SK-N-SH (cell line): Measurements from ENCODE around the gene SLC38A7. TPM values are rescaled to one million over a fixed set of nuclear protein-coding genes. Genes with fewer than 3 reads are reported as not detected.

Experiments
- CTCF ChIA-PET: fragments of 300-600, 350-600 bp; formaldehyde crosslinking; extraction: SDS; loops from one replicate; lab custom pipeline; 2021; lab: Yijun Ruan, JAX
- POLR2A ChIA-PET: fragments of 350-600 bp; sonication (Branson Sonifier 250); formaldehyde crosslinking; extraction: SDS; loops from one replicate; lab custom pipeline; 2020; ENCODE audit warnings: antibody characterized with exemption, inconsistent platforms; lab: Yijun Ruan, JAX
- DNase-seq: peaks from one replicate; pipeline ENCODE4 v3.0.0; 2012
- H2AFZ ChIP-seq: fragments of 200-600 bp; sonication (generic); 2 replicates; pipeline ENCODE4 v1.8.1; 2016; ENCODE audit warnings: antibody characterized with exemption, mild to moderate bottlenecking, low read depth
- H3F3A ChIP-seq: fragments of 200-600 bp; sonication (generic); replicated peaks from 2 replicates; pipeline ENCODE3; 2016; ENCODE audit warnings: antibody characterized with exemption, mild to moderate bottlenecking; ENCODE audit not compliant: insufficient read depth
- H3K27ac ChIP-seq, 2 experiments: fragments of 200-500 bp in 1 of 2; fragments of 200-600 bp in 1 of 2; sonication (Bioruptor generic) in 1 of 2; sonication (generic), shearing (Covaris generic) in 1 of 2; 2 replicates each; pipeline versions ENCODE4 v1.5.1 to v1.6.1; 2014 to 2016; ENCODE audit warnings: low read depth in 2 of 2, inconsistent platforms in 1 of 2, low read length in 1 of 2, mild to moderate bottlenecking in 1 of 2, mixed read lengths in 1 of 2
- H3K27me3 ChIP-seq: fragments of 200-600 bp; sonication (generic), shearing (Covaris generic); 2 replicates; pipeline ENCODE4 v1.6.1; 2016; ENCODE audit warnings: mixed run types; ENCODE audit not compliant: insufficient read depth
- H3K36me3 ChIP-seq, 2 experiments: fragments of 200-500 bp in 1 of 2; fragments of 200-600 bp in 1 of 2; sonication (Bioruptor generic) in 1 of 2; sonication (generic) in 1 of 2; replicated peaks in 1 of 2; 2 replicates each; pipeline versions ENCODE3 to v1.5.1; 2014 to 2016; ENCODE audit warnings: low read length in 1 of 2, mild to moderate bottlenecking in 1 of 2; ENCODE audit not compliant: insufficient read depth in 2 of 2, control insufficient read depth in 1 of 2
- H3K4me1 ChIP-seq, 2 experiments: fragments of 200-500 bp in 1 of 2; fragments of 200-600 bp in 1 of 2; sonication (Bioruptor generic) in 1 of 2; sonication (generic), shearing (Covaris generic) in 1 of 2; 2 replicates each; pipeline versions ENCODE4 v1.5.1 to v1.6.1; 2014 to 2016; ENCODE audit warnings: low read depth in 1 of 2, low read length in 1 of 2, mixed run types in 1 of 2; ENCODE audit not compliant: insufficient read depth in 2 of 2, control insufficient read depth in 1 of 2
- H3K4me2 ChIP-seq: fragments of 200-600 bp; sonication (generic), shearing (Covaris generic); 2 replicates; pipeline ENCODE4 v1.6.1; 2017; ENCODE audit warnings: mixed run types
- H3K4me3 ChIP-seq, 2 experiments: fragments of 200-500 bp in 1 of 2; fragments of 200-600 bp in 1 of 2; sonication (Bioruptor generic) in 1 of 2; sonication (generic), shearing (Covaris generic) in 1 of 2; 2 replicates each; pipeline versions ENCODE4 v1.5.1 to v1.8.1; 2014 to 2016; ENCODE audit warnings: low read depth in 2 of 2, inconsistent platforms in 1 of 2, low read length in 1 of 2, mild to moderate bottlenecking in 1 of 2, mixed read lengths in 1 of 2, moderate library complexity in 1 of 2
- H3K79me2 ChIP-seq: fragments of 200-600 bp; sonication (generic); 2 replicates; pipeline ENCODE4 v1.8.1; 2017; ENCODE audit warnings: mild to moderate bottlenecking; ENCODE audit not compliant: insufficient read depth
- H3K9ac ChIP-seq: fragments of 200-600 bp; sonication (generic); 2 replicates; pipeline ENCODE4 v1.6.1; 2017; ENCODE audit warnings: mixed run types
- H3K9me2 ChIP-seq: fragments of 200-600 bp; sonication (generic); 2 replicates; pipeline ENCODE4 v1.6.1; 2017; ENCODE audit warnings: mixed run types
- H3K9me3 ChIP-seq: fragments of 200-600 bp; sonication (generic); 2 replicates; pipeline ENCODE4 v1.6.1; 2017; ENCODE audit warnings: mixed run types, mild to moderate bottlenecking, moderate library complexity
- H4K20me1 ChIP-seq: fragments of 200-600 bp; sonication (generic); 2 replicates; pipeline ENCODE4 v1.6.1; 2017; ENCODE audit warnings: mild to moderate bottlenecking, mixed run types; ENCODE audit not compliant: insufficient read depth
- CHD2 ChIP-seq: fragments of 150-350 bp; IDR thresholded peaks from 2 replicates; pipeline ENCODE4 v1.6.1; 2018; ENCODE audit warnings: low read length; ENCODE audit not compliant: partially characterized antibody
- CTCF ChIP-seq: fragments of 200-600 bp; sonication (generic); IDR thresholded peaks from 2 replicates; pipeline ENCODE4 v1.6.1; 2017; ENCODE audit warnings: antibody characterized with exemption, mild to moderate bottlenecking, moderate library complexity
- EP300 ChIP-seq, 2 experiments: IDR thresholded peaks; 2 replicates each; pipeline versions ENCODE4 v1.4.0 to v1.6.1; 2012; ENCODE audit warnings: borderline replicate concordance in 1 of 2, low read depth in 1 of 2, low read length in 1 of 2
- FOXJ3 ChIP-seq: sonication (generic); formaldehyde crosslinking; IDR thresholded peaks from 2 replicates; pipeline ENCODE4 v1.5.1; 2020; ENCODE audit warnings: mild to moderate bottlenecking, missing genetic modification reagents
- GABPA ChIP-seq: IDR thresholded peaks from 2 replicates; pipeline ENCODE4 v1.4.0; 2012; ENCODE audit warnings: low read depth, mild to moderate bottlenecking
- GATA2 ChIP-seq: sonication (generic); formaldehyde crosslinking; IDR thresholded peaks from 2 replicates; pipeline ENCODE4 v1.5.0; 2020; ENCODE audit warnings: mild to moderate bottlenecking, missing genetic modification reagents
- IRF3 ChIP-seq: fragments of 150-350 bp; IDR thresholded peaks from 2 replicates; pipeline ENCODE4 v1.6.1; 2016; ENCODE audit warnings: mild to moderate bottlenecking, low read depth, low read length
- JUND ChIP-seq: IDR thresholded peaks from 2 replicates; pipeline ENCODE4 v1.4.0; 2012
- MEF2A ChIP-seq: IDR thresholded peaks from 2 replicates; pipeline ENCODE4 v1.4.0; 2012; ENCODE audit warnings: low read depth, borderline replicate concordance
- MXI1 ChIP-seq: IDR thresholded peaks from 2 replicates; pipeline ENCODE4 v1.6.1; 2012; ENCODE audit warnings: mild to moderate bottlenecking, low read depth, low read length, improper control_type of control experiment
- NFIC ChIP-seq: IDR thresholded peaks from 2 replicates; pipeline ENCODE4 v1.4.0; 2012; ENCODE audit warnings: borderline replicate concordance
- NRF1 ChIP-seq: IDR thresholded peaks from 2 replicates; pipeline ENCODE4 v1.6.1; 2012; ENCODE audit warnings: low read depth, mild to moderate bottlenecking, low read length
- PBX3 ChIP-seq: IDR thresholded peaks from 2 replicates; pipeline ENCODE4; 2012
- RCOR1 ChIP-seq: fragments of 150-350 bp; IDR thresholded peaks from 2 replicates; pipeline ENCODE4 v1.6.1; 2017; ENCODE audit warnings: antibody characterized with exemption, low read length
- RXRA ChIP-seq: IDR thresholded peaks from 2 replicates; pipeline ENCODE4 v1.4.0; 2012; ENCODE audit warnings: low read depth, mild to moderate bottlenecking, borderline replicate concordance
- SIN3A ChIP-seq: IDR thresholded peaks from 2 replicates; pipeline ENCODE4 v1.6.1; 2012; ENCODE audit warnings: low read depth, mild to moderate bottlenecking, low read length, moderate library complexity, borderline replicate concordance
- TEAD4 ChIP-seq: IDR thresholded peaks from 2 replicates; pipeline ENCODE4 v1.4.0; 2012; ENCODE audit warnings: mild to moderate bottlenecking, borderline replicate concordance; ENCODE audit not compliant: insufficient read depth
- WGBS: methylation state at CpG from one replicate; pipeline ENCODE4 v1.1.6; 2017; ENCODE audit warnings: low lambda C conversion rate; 5-methylcytosine and 5-hydroxymethylcytosine counted together
- polyA plus RNA-seq, 3 experiments: library from polyadenylated mRNA; depleted of rRNA; stranded (reverse); fragments of >200 nt; gene quantifications; 2 replicates each; pipeline ENCODE4 v1.2.3, GENCODE V29; 2012

SLC38A7 gene
- polyA plus RNA-seq, 1 of the 3 experiments (the other 2 are of a cell fraction), result 14.1 TPM

GRCh38 chr16:58628845-58629732, 55.5 kb downstream of the SLC38A7 start:
- no peak for DNase-seq
- H3K27ac ChIP-seq, result peak overlapping the region; percentile 89 to 98
- H4K20me1 ChIP-seq, result peaks cover 47% of the 10 kb centered on the region
- peak overlapping the region; percentile 73 for H3K4me2 ChIP-seq
- no peaks in the 10 kb centered on the region for H3K9me2 ChIP-seq
- peaks cover 3% of the 10 kb centered on the region for H3F3A ChIP-seq
- peaks cover 3 to 8% of the 10 kb centered on the region in 2 experiments for H3K36me3 ChIP-seq
- H3K27me3 ChIP-seq, result no peaks in the 10 kb centered on the region
- ChIA-PET POLR2A (interaction anchor here (0.6 to 1.2 kb wide), 4 partner anchors 11 to 457 kb away, joined by 3 to 4 read pairs (median 4); partner anchors contain the start of gene NDRG4), CTCF (interaction anchor here (1.2 kb wide), 1 partner anchor 24 kb away, joined by 3 read pairs; no protein-coding TSS in a partner anchor)
- H3K9ac ChIP-seq, result peak overlapping the region; percentile 98
- 0 out of 2 replicates have a peak overlapping the region, but pooled peaks have one; percentile 62 for H2AFZ ChIP-seq
- 1% methylated on average over 36 of the region's 53 CpGs for WGBS
- TF ChIP-seq EP300 (IDR thresholded peaks at IDR 0.05; ENCODE audit: borderline replicate concordance in 1 of 2, low read depth in 1 of 2, low read length in 1 of 2), result no peak
- no peak for TF ChIP-seq MXI1
- no peak for TF ChIP-seq CTCF
- TF ChIP-seq RXRA, result no peak
- no peak for TF ChIP-seq CHD2
- TF ChIP-seq TEAD4, result no peak
- TF ChIP-seq JUND, result no peak
- no peak for TF ChIP-seq NFIC
- no peak for TF ChIP-seq MEF2A
- TF ChIP-seq NRF1, result no peak
- TF ChIP-seq RCOR1, result no peak
- H3K9me3 ChIP-seq, result no peaks in the 10 kb centered on the region
- H3K79me2 ChIP-seq, result peaks cover 55% of the 10 kb centered on the region
- peak overlapping the region; percentile 75 to 95 for H3K4me3 ChIP-seq
- peaks cover 0 to 5% of the 10 kb centered on the region in 2 experiments; a peak in 2 of 4 replicates for H3K4me1 ChIP-seq

- WGBS, result 92% methylated on average over 7 of the region's 7 CpGs
- H3K4me3 ChIP-seq, result no peak overlapping the region
- TF ChIP-seq CHD2 (no peak), TEAD4 (no peak), MXI1 (no peak), CTCF (no peak), GATA2 (CRISPR knock-in tag) (no peak), PBX3 (no peak), IRF3 (no peak), GABPA (no peak), FOXJ3 (no peak), SIN3A (no peak)
- ChIA-PET POLR2A (no interaction called here), CTCF (no interaction called here)
- H3K36me3 ChIP-seq, result peaks cover 10 to 30% of the 10 kb centered on the region in 2 experiments
- peaks cover 69% of the 10 kb centered on the region for H4K20me1 ChIP-seq
- no peaks in the 10 kb centered on the region for H3K9me2 ChIP-seq
- peaks cover 0 to 5% of the 10 kb centered on the region in 2 experiments; a peak in 2 of 4 replicates for H3K4me1 ChIP-seq
- H3K9ac ChIP-seq, result no peak overlapping the region
- no peak overlapping the region for H2AFZ ChIP-seq
- no peaks in the 10 kb centered on the region for H3K27me3 ChIP-seq
- no peak for DNase-seq
- H3F3A ChIP-seq, result peaks cover 3% of the 10 kb centered on the region
- peaks cover 99% of the 10 kb centered on the region for H3K79me2 ChIP-seq
- no peak overlapping the region for H3K27ac ChIP-seq
- H3K9me3 ChIP-seq, result no peaks in the 10 kb centered on the region
- H3K4me2 ChIP-seq, result no peak overlapping the region
These were observed 60.4 kb downstream of the SLC38A7 start for GRCh38 chr16:58624209-58624608.
